ENCODE measurements around the gene UTP18.

DNA sequence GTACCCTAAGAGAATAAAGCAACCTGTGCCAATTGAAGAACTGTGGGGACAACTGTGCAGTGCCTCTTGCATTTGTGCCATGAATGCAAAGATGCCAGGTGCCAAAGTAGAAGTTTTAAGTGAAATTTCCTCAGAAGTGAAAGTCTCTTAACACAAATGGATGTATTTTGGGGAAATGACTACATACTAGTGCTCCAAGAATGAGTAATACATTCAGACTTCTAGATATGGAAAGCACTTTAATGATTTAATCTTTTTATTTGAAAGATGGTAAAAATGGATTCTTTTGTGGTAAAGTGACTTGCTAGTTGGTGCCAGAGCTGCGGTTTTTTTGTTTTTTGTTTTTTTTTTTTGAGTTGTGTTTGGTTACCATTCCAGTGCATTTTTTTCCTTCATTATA, 15.0 kb downstream of the UTP18 start:
- no peak for TF ChIP-seq CTCF (conservative IDR thresholded peaks at IDR 0.05; ENCODE audit: low read length)
- no peak for TF ChIP-seq EZH2phosphoT487 (IDR thresholded peaks at IDR 0.05; ENCODE audit: borderline replicate concordance)
